Measurements from ENCODE around the gene FIGN.

Gene FIGN

DNA sequence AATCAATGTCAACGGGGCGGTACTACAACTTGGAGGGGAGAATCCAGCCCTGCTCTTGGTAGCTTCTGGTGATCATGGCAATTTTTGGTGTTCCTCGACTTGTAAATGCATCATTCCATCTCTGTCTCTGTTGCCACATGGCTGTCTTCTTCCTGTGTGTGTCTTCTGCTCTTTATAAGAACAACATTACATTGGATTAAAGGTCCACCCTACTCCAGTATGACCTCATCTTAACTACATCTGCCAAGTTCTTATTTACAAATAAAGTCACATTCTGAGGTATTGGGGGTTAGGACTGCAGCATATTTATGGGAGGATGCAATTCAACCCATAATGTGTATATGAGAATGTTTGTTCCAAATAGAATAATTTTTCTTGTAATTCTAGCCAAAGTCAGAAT is 28.8 kb upstream of the FIGN start:
- H3K27me3 ChIP-seq (ENCODE audit: low read depth, low read length) = no peaks in the 10 kb centered on the region
- H3K4me1 ChIP-seq (ENCODE audit: control insufficient read depth in 1 of 2, insufficient read depth in 2 of 2, low read length in 2 of 2) = no peaks in the 10 kb centered on the region
- no peak overlapping the region for H3K27ac ChIP-seq (ENCODE audit: low read length)
- no peaks in the 10 kb centered on the region for H3K36me3 ChIP-seq (ENCODE audit: control insufficient read depth in 1 of 2, insufficient read depth in 2 of 2, low read length in 2 of 2)
- no peak overlapping the region for H3K4me3 ChIP-seq (ENCODE audit: low read depth in 1 of 2, low read length in 2 of 2)
- no peaks in the 10 kb centered on the region for H3K9me3 ChIP-seq (ENCODE audit: control insufficient read depth in 1 of 2, low read length in 2 of 2)

DNA sequence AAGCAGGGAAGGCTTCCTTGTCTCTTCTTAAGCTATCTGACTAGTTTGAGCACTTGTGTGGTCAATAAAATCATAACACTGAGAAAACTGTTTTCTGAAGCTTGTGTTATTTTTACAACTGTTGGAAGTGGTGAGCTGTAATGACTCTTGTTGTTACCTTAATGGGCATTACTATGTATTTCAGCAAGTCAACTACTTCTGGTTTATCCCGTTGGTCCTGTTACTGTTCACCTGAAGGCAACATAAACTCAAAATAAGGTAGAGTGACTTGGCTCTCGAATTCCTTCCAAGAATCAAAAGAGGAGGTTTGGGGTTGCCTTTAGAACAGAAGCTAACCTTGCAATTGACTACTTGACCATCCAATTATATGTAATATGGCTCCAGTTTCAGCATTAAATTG is 23.2 kb upstream of the FIGN start:
- H3K27ac ChIP-seq (ENCODE audit: low read length) = no peak overlapping the region
- H3K4me3 ChIP-seq (ENCODE audit: low read depth in 1 of 2, low read length in 2 of 2) = no peak overlapping the region
- no peaks in the 10 kb centered on the region for H3K9me3 ChIP-seq (ENCODE audit: control insufficient read depth in 1 of 2, low read length in 2 of 2)
- no peaks in the 10 kb centered on the region for H3K27me3 ChIP-seq (ENCODE audit: low read depth, low read length)
- no peaks in the 10 kb centered on the region for H3K4me1 ChIP-seq (ENCODE audit: control insufficient read depth in 1 of 2, insufficient read depth in 2 of 2, low read length in 2 of 2)
- H3K36me3 ChIP-seq (ENCODE audit: control insufficient read depth in 1 of 2, insufficient read depth in 2 of 2, low read length in 2 of 2) = no peaks in the 10 kb centered on the region

DNA sequence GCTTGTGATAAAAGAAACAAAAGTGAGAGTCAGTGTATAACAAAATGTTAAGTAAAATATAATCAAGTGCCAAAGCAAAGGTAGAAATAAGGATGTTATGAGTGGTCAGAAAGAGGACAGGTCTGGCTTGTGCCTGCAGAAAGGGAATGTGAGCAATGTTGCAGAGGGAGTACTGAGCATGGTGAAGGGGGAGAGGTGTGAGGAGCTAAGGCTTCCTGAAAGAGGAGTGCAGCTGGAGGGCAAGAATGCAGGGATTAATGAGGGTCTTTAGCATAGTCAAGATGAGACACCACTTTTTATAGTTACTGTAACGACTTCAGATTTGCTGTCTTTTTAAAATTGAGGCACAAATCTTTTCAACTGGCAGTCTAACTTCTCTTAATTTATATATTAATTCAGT is 22.0 kb upstream of the FIGN start:
- Histone ChIP-seq H3K27me3 (ENCODE audit: low read depth, low read length) (no peaks in the 10 kb centered on the region), H3K36me3 (ENCODE audit: control insufficient read depth in 1 of 2, insufficient read depth in 2 of 2, low read length in 2 of 2) (no peaks in the 10 kb centered on the region), H3K27ac (ENCODE audit: low read length) (no peak overlapping the region), H3K9me3 (ENCODE audit: control insufficient read depth in 1 of 2, low read length in 2 of 2) (no peaks in the 10 kb centered on the region), H3K4me3 (ENCODE audit: low read depth in 1 of 2, low read length in 2 of 2) (no peak overlapping the region), H3K4me1 (ENCODE audit: control insufficient read depth in 1 of 2, insufficient read depth in 2 of 2, low read length in 2 of 2) (no peaks in the 10 kb centered on the region)

GRCh38 chr2:163756588-163756987 is 20.8 kb upstream of the FIGN start:
- Histone ChIP-seq H3K4me1 (ENCODE audit: control insufficient read depth in 1 of 2, insufficient read depth in 2 of 2, low read length in 2 of 2) (no peaks in the 10 kb centered on the region), H3K9me3 (ENCODE audit: control insufficient read depth in 1 of 2, low read length in 2 of 2) (no peaks in the 10 kb centered on the region), H3K36me3 (ENCODE audit: control insufficient read depth in 1 of 2, insufficient read depth in 2 of 2, low read length in 2 of 2) (no peaks in the 10 kb centered on the region), H3K27ac (ENCODE audit: low read length) (no peak overlapping the region), H3K27me3 (ENCODE audit: low read depth, low read length) (no peaks in the 10 kb centered on the region), H3K4me3 (ENCODE audit: low read depth in 1 of 2, low read length in 2 of 2) (no peak overlapping the region)

- no peaks in the 10 kb centered on the region for H3K36me3 ChIP-seq (ENCODE audit: control insufficient read depth in 1 of 2, insufficient read depth in 2 of 2, low read length in 2 of 2)
- no peaks in the 10 kb centered on the region for H3K27me3 ChIP-seq (ENCODE audit: low read depth, low read length)
- no peak overlapping the region for H3K4me3 ChIP-seq (ENCODE audit: low read depth in 1 of 2, low read length in 2 of 2)
- H3K9me3 ChIP-seq (ENCODE audit: control insufficient read depth in 1 of 2, low read length in 2 of 2) = no peaks in the 10 kb centered on the region
- H3K4me1 ChIP-seq (ENCODE audit: control insufficient read depth in 1 of 2, insufficient read depth in 2 of 2, low read length in 2 of 2) = no peaks in the 10 kb centered on the region
- H3K27ac ChIP-seq (ENCODE audit: low read length) = no peak overlapping the region
Observed at GRCh38 chr2:163755366-163755765, 19.6 kb upstream of the FIGN start.

GRCh38 chr2:163753726-163754125 is 17.9 kb upstream of the FIGN start:
- Histone ChIP-seq H3K4me3 (ENCODE audit: low read depth in 1 of 2, low read length in 2 of 2) (no peak overlapping the region), H3K27ac (ENCODE audit: low read length) (no peak overlapping the region), H3K27me3 (ENCODE audit: low read depth, low read length) (no peaks in the 10 kb centered on the region), H3K9me3 (ENCODE audit: control insufficient read depth in 1 of 2, low read length in 2 of 2) (no peaks in the 10 kb centered on the region), H3K4me1 (ENCODE audit: control insufficient read depth in 1 of 2, insufficient read depth in 2 of 2, low read length in 2 of 2) (no peaks in the 10 kb centered on the region), H3K36me3 (ENCODE audit: control insufficient read depth in 1 of 2, insufficient read depth in 2 of 2, low read length in 2 of 2) (no peaks in the 10 kb centered on the region)

DNA sequence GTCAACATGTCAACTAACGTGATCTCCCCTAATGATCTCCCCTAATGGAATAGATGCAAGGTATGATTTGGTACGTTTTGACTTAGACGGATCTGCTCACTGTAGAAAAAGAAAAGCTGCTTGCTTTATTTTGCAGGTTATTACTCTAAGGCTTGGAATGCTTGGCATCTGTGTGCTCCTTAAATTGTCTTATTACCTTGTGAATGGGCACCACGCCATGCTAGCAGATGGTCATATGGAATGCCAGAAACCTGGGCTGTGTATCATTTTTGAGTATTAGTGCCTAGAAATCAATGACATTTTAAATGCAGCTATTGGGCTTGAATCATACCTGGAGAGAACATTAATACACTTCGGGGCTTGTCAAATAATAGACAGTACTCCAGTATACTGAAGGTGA is 16.5 kb upstream of the FIGN start:
- no peaks in the 10 kb centered on the region for H3K9me3 ChIP-seq (ENCODE audit: control insufficient read depth in 1 of 2, low read length in 2 of 2)
- no peak overlapping the region for H3K27ac ChIP-seq (ENCODE audit: low read length)
- H3K4me3 ChIP-seq (ENCODE audit: low read depth in 1 of 2, low read length in 2 of 2) = no peak overlapping the region
- no peaks in the 10 kb centered on the region for H3K27me3 ChIP-seq (ENCODE audit: low read depth, low read length)
- H3K36me3 ChIP-seq (ENCODE audit: control insufficient read depth in 1 of 2, insufficient read depth in 2 of 2, low read length in 2 of 2) = no peaks in the 10 kb centered on the region
- H3K4me1 ChIP-seq (ENCODE audit: control insufficient read depth in 1 of 2, insufficient read depth in 2 of 2, low read length in 2 of 2) = no peaks in the 10 kb centered on the region

GRCh38 chr2:163751696-163752095 is 15.9 kb upstream of the FIGN start:
- H3K27me3 ChIP-seq (ENCODE audit: low read depth, low read length) = no peaks in the 10 kb centered on the region
- H3K27ac ChIP-seq (ENCODE audit: low read length) = no peak overlapping the region

DNA sequence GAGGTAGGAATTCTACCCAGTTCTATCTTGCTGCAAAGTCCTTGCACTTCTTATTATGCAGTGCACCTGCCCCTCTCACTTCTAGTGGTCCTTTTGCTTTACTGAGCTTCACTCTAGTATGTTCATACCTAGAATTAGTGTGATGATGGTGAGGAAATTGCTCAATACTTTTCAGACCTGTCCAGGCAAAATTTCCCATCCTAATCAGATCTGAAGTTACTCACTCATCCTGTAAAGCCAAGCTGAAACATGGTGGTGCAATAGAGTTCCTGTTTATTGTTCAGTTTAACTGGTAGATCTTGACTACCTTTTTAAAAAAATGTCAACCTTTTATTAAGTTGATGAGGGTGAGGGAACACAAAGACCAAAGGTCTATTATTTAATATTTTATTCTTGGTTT is 12.6 kb upstream of the FIGN start:
- H3K27ac ChIP-seq (ENCODE audit: low read length) = no peak overlapping the region
- no peaks in the 10 kb centered on the region for H3K4me1 ChIP-seq (ENCODE audit: control insufficient read depth in 1 of 2, insufficient read depth in 2 of 2, low read length in 2 of 2)
- H3K36me3 ChIP-seq (ENCODE audit: control insufficient read depth in 1 of 2, insufficient read depth in 2 of 2, low read length in 2 of 2) = no peaks in the 10 kb centered on the region
- H3K4me3 ChIP-seq (ENCODE audit: low read depth in 1 of 2, low read length in 2 of 2) = no peak overlapping the region
- no peaks in the 10 kb centered on the region for H3K27me3 ChIP-seq (ENCODE audit: low read depth, low read length)
- no peaks in the 10 kb centered on the region for H3K9me3 ChIP-seq (ENCODE audit: control insufficient read depth in 1 of 2, low read length in 2 of 2)

More at GRCh38 chr2:163751696-163752095, 15.9 kb upstream of the FIGN start:
- no peaks in the 10 kb centered on the region for H3K9me3 ChIP-seq (ENCODE audit: control insufficient read depth in 1 of 2, low read length in 2 of 2)
- H3K36me3 ChIP-seq (ENCODE audit: control insufficient read depth in 1 of 2, insufficient read depth in 2 of 2, low read length in 2 of 2) = no peaks in the 10 kb centered on the region
- H3K4me3 ChIP-seq (ENCODE audit: low read depth in 1 of 2, low read length in 2 of 2) = no peak overlapping the region
- no peaks in the 10 kb centered on the region for H3K4me1 ChIP-seq (ENCODE audit: control insufficient read depth in 1 of 2, insufficient read depth in 2 of 2, low read length in 2 of 2)

DNA sequence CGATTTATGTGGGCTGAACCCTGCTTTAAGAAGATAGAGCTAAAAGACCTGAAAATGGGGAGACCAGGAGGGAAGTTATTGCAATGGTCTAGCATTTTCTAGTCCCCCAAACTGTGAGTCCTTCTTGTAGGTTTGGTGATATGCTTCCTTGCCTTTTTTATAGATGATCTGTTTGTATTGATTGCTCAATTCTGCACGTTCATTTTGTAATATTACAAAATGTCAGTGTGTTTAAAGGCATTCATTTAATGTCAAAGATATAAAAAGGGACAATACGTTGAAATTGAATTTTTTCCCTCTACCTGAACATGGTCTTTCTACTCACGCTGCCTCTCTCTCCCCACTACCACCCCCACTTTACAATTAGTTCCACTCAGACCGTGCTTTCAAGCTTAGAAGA is 5.6 kb upstream of the FIGN start:
- no peak overlapping the region for H3K27ac ChIP-seq (ENCODE audit: low read length)
- H3K36me3 ChIP-seq (ENCODE audit: control insufficient read depth in 1 of 2, insufficient read depth in 2 of 2, low read length in 2 of 2) = no peaks in the 10 kb centered on the region
- H3K4me3 ChIP-seq (ENCODE audit: low read depth in 1 of 2, low read length in 2 of 2) = no peak overlapping the region
- no peaks in the 10 kb centered on the region for H3K4me1 ChIP-seq (ENCODE audit: control insufficient read depth in 1 of 2, insufficient read depth in 2 of 2, low read length in 2 of 2)
- H3K9me3 ChIP-seq (ENCODE audit: control insufficient read depth in 1 of 2, low read length in 2 of 2) = no peaks in the 10 kb centered on the region
- no peaks in the 10 kb centered on the region for H3K27me3 ChIP-seq (ENCODE audit: low read depth, low read length)

DNA sequence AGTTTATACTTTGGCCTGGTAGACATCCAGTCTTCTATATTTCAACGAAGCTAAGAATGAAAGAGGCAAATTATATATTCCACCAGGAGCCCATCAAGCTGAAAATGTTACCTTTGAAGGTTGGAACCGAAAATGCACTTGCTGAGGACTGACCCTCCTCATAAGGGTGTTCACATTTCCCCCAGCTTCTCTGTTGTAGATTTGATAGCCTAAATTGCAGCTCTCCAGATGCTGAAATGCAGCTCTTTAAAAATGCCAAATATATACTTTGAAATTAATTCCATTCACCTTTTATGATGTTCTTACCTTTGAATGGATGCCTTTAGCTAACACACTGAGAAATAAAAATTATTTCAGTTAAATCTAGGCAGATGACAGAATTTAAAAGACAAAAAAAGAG is 1.8 kb upstream of the FIGN start:
- H3K36me3 ChIP-seq (ENCODE audit: control insufficient read depth in 1 of 2, insufficient read depth in 2 of 2, low read length in 2 of 2) = no peaks in the 10 kb centered on the region
- H3K4me1 ChIP-seq (ENCODE audit: control insufficient read depth in 1 of 2, insufficient read depth in 2 of 2, low read length in 2 of 2) = peaks cover 0 to 9% of the 10 kb centered on the region in 2 donors
- no peak overlapping the region for H3K27ac ChIP-seq (ENCODE audit: low read length)
- no peaks in the 10 kb centered on the region for H3K27me3 ChIP-seq (ENCODE audit: low read depth, low read length)
- no peaks in the 10 kb centered on the region for H3K9me3 ChIP-seq (ENCODE audit: control insufficient read depth in 1 of 2, low read length in 2 of 2)
- no peak overlapping the region for H3K4me3 ChIP-seq (ENCODE audit: low read depth in 1 of 2, low read length in 2 of 2)

DNA sequence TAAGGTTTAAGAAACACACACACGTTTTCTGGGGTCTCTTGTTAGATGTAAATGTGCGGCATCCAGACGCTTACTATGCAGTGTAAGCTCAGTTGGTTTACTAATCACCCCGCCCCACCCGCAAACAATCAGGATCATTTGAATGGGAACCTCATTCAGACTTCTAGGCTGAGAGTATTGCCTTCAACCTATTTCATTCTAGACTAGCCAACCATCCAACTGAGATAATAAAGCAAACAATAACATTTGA is 1.3 kb upstream of the FIGN start:
- Histone ChIP-seq H3K27ac (ENCODE audit: low read length) (peak overlapping the region; percentile 46), H3K4me3 (ENCODE audit: low read depth in 1 of 2, low read length in 2 of 2) (peak overlapping the region; percentile 41 to 89), H3K36me3 (ENCODE audit: control insufficient read depth in 1 of 2, insufficient read depth in 2 of 2, low read length in 2 of 2) (no peaks in the 10 kb centered on the region)

More for the DNA sequence above, 1.3 kb upstream of the FIGN start:
- H3K27me3 ChIP-seq (ENCODE audit: low read depth, low read length) = no peaks in the 10 kb centered on the region
- no peaks in the 10 kb centered on the region for H3K9me3 ChIP-seq (ENCODE audit: control insufficient read depth in 1 of 2, low read length in 2 of 2)
- H3K4me1 ChIP-seq (ENCODE audit: control insufficient read depth in 1 of 2, insufficient read depth in 2 of 2, low read length in 2 of 2) = peaks cover 0 to 9% of the 10 kb centered on the region in 2 donors

Measured in muscle layer of duodenum (tissue), 2 donors.